PC-9 (cell line): ENCODE results near the gene OSBPL10. TPM values are rescaled to one million over a fixed set of nuclear protein-coding genes. Genes with fewer than 3 reads are reported as not detected.
"Not testable (repeated sequence)": the region's sequence is repeated elsewhere in the genome, so short reads cannot be mapped to it uniquely, and the experiment has no call there.

Source experiments
- BruUV-seq: library from RNA; stranded (reverse); fragments of 400-500 nt; replicated peaks from 2 replicates; lab custom pipeline; 2021; lab: Mats Ljungman, UMichigan
- CTCF ChIA-PET: fragments of 300-600 bp; sonication (Branson Sonifier 250); formaldehyde crosslinking; loops from one replicate; lab custom pipeline; 2022; ENCODE audit warnings: antibody characterized with exemption; lab: Charles Lee
- POLR2A ChIA-PET: fragments of 300-600 bp; sonication (Branson Sonifier 250); formaldehyde crosslinking; loops from one replicate; lab custom pipeline; 2022; ENCODE audit warnings: antibody characterized with exemption; ENCODE audit not compliant: unreplicated experiment; lab: Charles Lee
- DNase-seq, 2 experiments: peaks; one replicate each; pipeline versions ENCODE4 v3.0.0 to v3.0.0-alpha.2; 2015 to 2022; ENCODE audit warnings: mixed read lengths in 1 of 2
- H2AFZ ChIP-seq: fragments of 200-600 bp; sonication (generic); 2 replicates; pipeline ENCODE4 v1.8.1; 2017; ENCODE audit warnings: antibody characterized with exemption
- H3F3A ChIP-seq: fragments of 200-600 bp; sonication (generic); 2 replicates; pipeline ENCODE4 v1.8.1; 2017; ENCODE audit warnings: antibody characterized with exemption, mild to moderate bottlenecking, low read depth; ENCODE audit not compliant: insufficient read depth
- H3K27ac ChIP-seq: fragments of 200-600 bp; sonication (generic); 2 replicates; pipeline ENCODE4 v1.6.1; 2016; ENCODE audit warnings: mixed run types
- H3K27me3 ChIP-seq: fragments of 200-600 bp; sonication (generic); 2 replicates; pipeline ENCODE4 v1.6.1; 2016; ENCODE audit warnings: low read depth, mixed run types; ENCODE audit not compliant: insufficient read depth
- H3K36me3 ChIP-seq: fragments of 200-600 bp; sonication (generic); 2 replicates; pipeline ENCODE4 v1.6.1; 2016; ENCODE audit warnings: low read depth, mixed run types
- H3K4me1 ChIP-seq: fragments of 200-600 bp; sonication (generic); replicated peaks from 2 replicates; pipeline ENCODE4 v1.6.1; 2016; ENCODE audit warnings: mixed run types; ENCODE audit not compliant: insufficient read depth
- H3K4me2 ChIP-seq: fragments of 200-600 bp; sonication (generic); 2 replicates; pipeline ENCODE4 v1.6.1; 2017; ENCODE audit warnings: mixed run types
- H3K4me3 ChIP-seq: fragments of 200-600 bp; sonication (generic); 2 replicates; pipeline ENCODE4 v1.6.1; 2016; ENCODE audit warnings: mixed run types
- H3K79me2 ChIP-seq: fragments of 200-600 bp; sonication (generic); 2 replicates; pipeline ENCODE4 v1.6.1; 2017; ENCODE audit warnings: low read depth, mixed run types
- H3K9me2 ChIP-seq: fragments of 200-600 bp; sonication (generic); 2 replicates; pipeline ENCODE4 v1.8.1; 2017; ENCODE audit warnings: mild to moderate bottlenecking; ENCODE audit not compliant: insufficient read depth
- H3K9me3 ChIP-seq: fragments of 200-600 bp; sonication (generic); 2 replicates; pipeline ENCODE4 v1.8.1; 2016; ENCODE audit warnings: low read depth; ENCODE audit not compliant: insufficient read depth
- H4K20me1 ChIP-seq: fragments of 200-600 bp; sonication (generic); 2 replicates; pipeline ENCODE4 v1.8.1; 2017; ENCODE audit not compliant: insufficient read depth
- EZH2 ChIP-seq: fragments of 200-600 bp; sonication (generic); IDR thresholded peaks from 2 replicates; pipeline ENCODE4 v1.8.0; 2017; ENCODE audit warnings: antibody characterized with exemption, low read depth
- intact Hi-C: fragments of 100-400 bp; cut with micrococcal nuclease; formaldehyde crosslinking; loops from one replicate; pipeline ENCODE4 v1.10.0; 2022; ENCODE audit not compliant: unreplicated experiment
- total RNA-seq: library from RNA; stranded (reverse); gene quantifications from 2 replicates; pipeline ENCODE4 v1.2.3, GENCODE V29; 2021
- TF ChIP-seq, protein P1 (sequence below): fragments of 200-600 bp; sonication (generic); conservative IDR thresholded peaks from 2 replicates; pipeline ENCODE4 v1.6.1; 2017; ENCODE audit warnings: mixed run types, antibody characterized with exemption, mild to moderate bottlenecking, moderate library complexity

Gene OSBPL10
- total RNA-seq, 1 experiment from 2014 or later = 42.0 TPM

DNA sequence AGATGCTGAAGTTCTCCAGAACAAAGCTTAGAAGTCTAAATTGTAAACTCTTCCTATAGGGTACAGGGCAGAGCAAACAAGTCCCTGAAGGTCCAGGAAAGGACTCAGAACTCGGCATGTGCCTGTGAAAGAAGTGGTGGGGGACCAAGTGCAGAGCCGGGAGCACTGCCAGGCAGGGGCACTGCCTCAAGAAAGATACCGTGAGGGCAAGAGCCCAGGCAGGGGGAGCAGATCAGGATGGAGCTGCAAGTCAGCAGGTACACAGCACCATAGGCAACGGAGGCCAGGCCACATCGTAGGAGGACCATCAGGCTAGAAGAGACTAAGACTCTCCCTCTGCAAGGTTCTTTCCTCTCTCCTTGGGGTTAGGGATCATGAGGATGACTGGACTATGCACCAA lies 191.6 kb downstream of the OSBPL10 start:
- H3F3A ChIP-seq = no peaks in the 10 kb centered on the region
- H3K27me3 ChIP-seq = no peaks in the 10 kb centered on the region
- ChIA-PET POLR2A (no interaction called here), CTCF (no interaction called here)
- H4K20me1 ChIP-seq = no peaks in the 10 kb centered on the region
- no peak for DNase-seq
- no peaks in the 10 kb centered on the region for H3K36me3 ChIP-seq
- intact Hi-C loops = no loop called here
- H3K4me2 ChIP-seq = no peak overlapping the region
- H3K79me2 ChIP-seq = no peaks in the 10 kb centered on the region
- no peak for TF ChIP-seq EZH2
- TF ChIP-seq, protein P1, sequence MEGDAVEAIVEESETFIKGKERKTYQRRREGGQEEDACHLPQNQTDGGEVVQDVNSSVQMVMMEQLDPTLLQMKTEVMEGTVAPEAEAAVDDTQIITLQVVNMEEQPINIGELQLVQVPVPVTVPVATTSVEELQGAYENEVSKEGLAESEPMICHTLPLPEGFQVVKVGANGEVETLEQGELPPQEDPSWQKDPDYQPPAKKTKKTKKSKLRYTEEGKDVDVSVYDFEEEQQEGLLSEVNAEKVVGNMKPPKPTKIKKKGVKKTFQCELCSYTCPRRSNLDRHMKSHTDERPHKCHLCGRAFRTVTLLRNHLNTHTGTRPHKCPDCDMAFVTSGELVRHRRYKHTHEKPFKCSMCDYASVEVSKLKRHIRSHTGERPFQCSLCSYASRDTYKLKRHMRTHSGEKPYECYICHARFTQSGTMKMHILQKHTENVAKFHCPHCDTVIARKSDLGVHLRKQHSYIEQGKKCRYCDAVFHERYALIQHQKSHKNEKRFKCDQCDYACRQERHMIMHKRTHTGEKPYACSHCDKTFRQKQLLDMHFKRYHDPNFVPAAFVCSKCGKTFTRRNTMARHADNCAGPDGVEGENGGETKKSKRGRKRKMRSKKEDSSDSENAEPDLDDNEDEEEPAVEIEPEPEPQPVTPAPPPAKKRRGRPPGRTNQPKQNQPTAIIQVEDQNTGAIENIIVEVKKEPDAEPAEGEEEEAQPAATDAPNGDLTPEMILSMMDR = no peak
- H3K4me1 ChIP-seq = no peaks in the 10 kb centered on the region
- no peak overlapping the region for H2AFZ ChIP-seq
- BruUV-seq = no TSS peak
- no peaks in the 10 kb centered on the region for H3K9me3 ChIP-seq
- H3K27ac ChIP-seq = no peak overlapping the region
- no peak overlapping the region for H3K4me3 ChIP-seq
- no peaks in the 10 kb centered on the region for H3K9me2 ChIP-seq

- Histone ChIP-seq H3K4me2 (no peak overlapping the region), H3K4me3 (no peak overlapping the region), H4K20me1 (no peaks in the 10 kb centered on the region), H3F3A (no peaks in the 10 kb centered on the region), H3K4me1 (no peaks in the 10 kb centered on the region), H3K79me2 (no peaks in the 10 kb centered on the region), H3K9me3 (no peaks in the 10 kb centered on the region), H3K27me3 (no peaks in the 10 kb centered on the region), H3K27ac (no peak overlapping the region), H3K36me3 (no peaks in the 10 kb centered on the region), H3K9me2 (no peaks in the 10 kb centered on the region), H2AFZ (no peak overlapping the region)
- DNase-seq = no peak
- BruUV-seq = no TSS peak
- no peak for TF ChIP-seq EZH2
- intact Hi-C loops = no loop called here
- ChIA-PET POLR2A (no interaction called here), CTCF (no interaction called here)
Measured at GRCh38 chr3:31785734-31786133, 195.3 kb downstream of the OSBPL10 start.

- Histone ChIP-seq H3K9me2 (no peaks in the 10 kb centered on the region), H3K9me3 (no peaks in the 10 kb centered on the region), H3K4me1 (no peaks in the 10 kb centered on the region), H4K20me1 (no peaks in the 10 kb centered on the region), H3K27ac (no peak overlapping the region), H3K79me2 (no peaks in the 10 kb centered on the region), H3K27me3 (no peaks in the 10 kb centered on the region), H3K4me3 (no peak overlapping the region), H3K36me3 (no peaks in the 10 kb centered on the region), H3K4me2 (no peak overlapping the region), H2AFZ (no peak overlapping the region), H3F3A (no peaks in the 10 kb centered on the region)
- ChIA-PET CTCF (no interaction called here), POLR2A (no interaction called here)
- TF ChIP-seq, protein P1 = no peak
- TF ChIP-seq EZH2 = no peak
- intact Hi-C loops = no loop called here
- BruUV-seq = no TSS peak
- DNase-seq = no peak
Measured at GRCh38 chr3:31785286-31785685, 195.8 kb downstream of the OSBPL10 start.

GRCh38 chr3:31783851-31784250 lies 197.2 kb downstream of the OSBPL10 start:
- H3K4me3 ChIP-seq, H3K36me3 ChIP-seq, H3K27ac ChIP-seq, H3F3A ChIP-seq, intact Hi-C loops, POLR2A ChIA-PET, H3K9me3 ChIP-seq, DNase-seq, H3K79me2 ChIP-seq, H3K9me2 ChIP-seq, H2AFZ ChIP-seq, H4K20me1 ChIP-seq, H3K27me3 ChIP-seq, H3K4me2 ChIP-seq, H3K4me1 ChIP-seq, BruUV-seq, CTCF ChIA-PET: not testable (repeated sequence)

DNA sequence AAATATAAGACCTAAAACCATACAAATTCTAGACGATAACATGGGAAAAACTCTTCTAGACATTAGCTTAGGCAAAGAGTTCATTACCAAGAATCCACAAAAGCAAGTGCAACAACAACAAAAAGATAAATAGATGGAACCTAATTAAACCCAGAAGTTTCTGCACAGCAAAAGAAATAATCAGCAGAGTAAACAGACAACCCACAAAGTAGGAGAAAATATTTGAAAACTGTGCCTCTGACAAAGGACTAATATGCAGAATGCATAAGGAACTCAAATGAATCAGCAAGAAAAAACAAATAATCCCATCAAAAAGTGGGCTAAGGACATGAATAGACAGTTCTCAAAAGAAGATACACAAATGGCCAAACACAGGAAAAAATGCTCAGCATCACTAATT lies 198.8 kb downstream of the OSBPL10 start:
- H3K4me3 ChIP-seq, H3K9me2 ChIP-seq, H3K27me3 ChIP-seq, H3F3A ChIP-seq, intact Hi-C loops, H3K9me3 ChIP-seq, H2AFZ ChIP-seq, DNase-seq, POLR2A ChIA-PET, H3K4me2 ChIP-seq, H3K27ac ChIP-seq, H3K36me3 ChIP-seq, H4K20me1 ChIP-seq, CTCF ChIA-PET, H3K4me1 ChIP-seq, H3K79me2 ChIP-seq, BruUV-seq: not testable (repeated sequence)
